Stimulated activated CD4-positive, alpha-beta T cell treated with anti-CD3 and anti-CD28 coated beads, Interleukin-4, amount 100 ng/mL, for 48 hours (primary cell): ENCODE measurements around the gene POLR1F.

ENCODE experiments used
- DNase-seq, 2 donors: peaks; one replicate each; pipeline ENCODE4 v3.0.0-alpha.2; 2020; ENCODE audit warnings: low read depth in 2 of 2

POLR1F gene

DNA sequence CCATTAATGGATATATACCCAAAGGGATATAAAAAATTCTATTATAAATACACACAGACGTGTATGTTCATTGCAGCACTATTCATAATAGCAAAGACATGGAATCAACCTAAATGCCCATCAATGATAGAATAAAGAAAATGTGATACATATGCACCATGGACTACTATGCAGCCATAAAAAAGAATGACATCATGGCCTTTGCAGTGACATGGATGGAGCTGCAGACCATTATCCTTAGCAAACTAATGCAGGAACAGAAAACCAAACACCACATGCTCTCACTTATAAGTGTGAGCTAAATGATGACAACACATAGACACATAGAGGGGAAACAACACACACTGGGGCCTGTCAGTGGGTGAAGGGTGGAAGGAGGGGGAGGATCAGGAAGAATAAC lies 33.0 kb downstream of the POLR1F start:
- DNase-seq, result no peak

DNA sequence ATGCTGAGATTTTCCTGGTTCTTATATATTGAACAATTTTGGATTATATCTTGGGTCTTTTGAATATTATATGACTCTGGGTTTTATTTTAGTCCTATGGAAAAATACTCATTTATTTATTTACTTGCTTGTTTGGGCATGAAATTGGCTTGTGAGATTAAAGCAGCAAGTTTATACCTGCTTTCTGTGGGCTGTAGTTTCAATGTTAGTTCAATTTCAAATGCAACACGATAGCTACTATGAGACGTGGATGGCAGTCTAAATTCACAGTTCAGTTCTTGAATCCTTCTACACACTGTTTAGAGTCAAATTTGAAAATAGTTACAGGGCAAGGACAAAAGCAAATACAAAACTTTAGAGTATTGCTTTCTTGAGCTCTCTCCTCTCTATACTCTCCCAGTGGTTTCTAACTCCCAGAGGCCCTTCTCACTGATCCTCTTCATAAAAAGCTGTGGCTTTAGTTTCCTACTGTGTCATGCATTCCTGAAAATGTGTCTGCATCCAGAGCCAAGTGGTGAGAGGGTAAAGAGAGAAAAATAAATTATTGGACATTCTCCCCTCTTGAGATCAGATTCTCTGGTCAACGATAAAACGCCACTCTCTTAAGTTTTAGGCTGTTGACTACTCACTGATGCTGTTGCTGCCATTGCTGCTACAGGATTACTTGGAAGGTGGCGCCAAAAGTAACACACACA lies 34.4 kb downstream of the POLR1F start:
- DNase-seq, result no peak

DNA sequence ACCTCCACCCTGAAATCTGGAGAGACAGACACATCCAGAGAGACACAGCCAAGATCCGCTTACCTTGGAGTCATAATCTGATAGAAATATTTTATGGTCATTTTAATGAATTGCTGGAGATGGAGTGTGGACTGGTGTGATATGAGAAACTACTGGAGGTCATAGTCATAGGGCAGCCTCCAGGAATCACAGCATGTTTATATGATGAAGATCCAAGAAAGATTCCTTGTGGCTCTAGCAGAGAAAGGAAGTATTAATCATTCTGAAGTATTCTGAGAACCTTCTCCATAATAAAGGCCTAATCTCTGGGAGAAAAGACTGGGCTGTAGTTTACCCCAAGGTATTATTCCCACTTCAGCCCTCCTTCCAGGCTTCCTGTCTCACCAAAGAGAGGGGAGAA lies 38.0 kb downstream of the POLR1F start:
- DNase-seq, result no peak

DNA sequence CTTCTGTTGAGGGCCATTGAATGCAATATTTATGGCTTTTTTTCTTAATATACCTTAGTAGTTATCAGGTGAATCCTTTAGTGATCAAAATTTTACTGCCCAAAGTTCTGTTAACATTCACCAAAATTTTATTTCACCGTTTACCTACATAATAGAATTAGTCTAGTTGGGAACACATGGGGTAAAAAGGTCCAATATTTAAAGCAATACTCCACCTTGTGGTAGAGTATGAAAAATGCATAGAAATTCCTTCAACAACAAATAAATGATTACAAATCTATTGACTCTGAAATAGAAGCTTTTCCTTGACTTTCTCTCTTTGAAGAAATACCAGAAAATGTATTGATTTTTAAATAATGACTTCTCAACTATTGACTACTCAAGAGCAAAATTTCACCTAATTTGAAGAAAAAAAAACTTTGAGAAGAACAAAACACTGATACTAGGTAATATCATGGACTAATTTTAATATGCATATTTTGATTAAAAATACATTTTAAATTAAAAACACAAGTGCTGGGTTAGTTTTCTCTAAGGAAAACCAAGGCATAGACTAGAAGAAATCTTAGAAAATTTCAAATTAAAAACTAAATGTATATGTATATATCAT lies 43.3 kb downstream of the POLR1F start:
- DNase-seq, result no peak

DNA sequence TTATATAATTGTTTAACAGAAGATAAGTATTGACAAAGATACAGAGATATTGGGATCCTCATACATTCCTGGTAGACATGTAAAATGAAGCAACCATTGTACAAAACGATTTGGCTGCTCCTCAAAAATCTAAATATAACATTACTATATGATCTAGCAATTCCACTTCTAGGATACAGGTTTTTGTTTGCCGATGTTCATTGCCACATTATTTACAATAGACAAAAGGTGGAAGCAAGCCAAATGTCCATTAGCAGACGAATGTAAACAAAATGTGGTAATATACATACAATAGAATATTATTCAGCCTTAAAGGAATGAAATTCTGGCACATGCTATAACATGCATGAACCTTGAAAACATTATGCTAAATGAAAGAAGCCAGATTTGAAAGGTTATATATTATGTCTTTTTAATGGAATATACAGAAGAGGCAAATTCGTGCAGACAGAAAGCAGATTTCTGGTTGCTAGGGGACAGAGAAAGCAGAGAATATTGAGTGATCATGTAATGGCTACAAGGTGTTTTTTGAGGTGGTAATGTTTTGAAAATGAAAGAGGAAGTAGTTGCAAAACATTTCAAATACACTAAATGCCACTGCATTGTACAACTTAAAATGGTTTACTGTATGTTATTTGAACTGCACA lies 44.9 kb downstream of the POLR1F start:
- DNase-seq, result no peak

DNA sequence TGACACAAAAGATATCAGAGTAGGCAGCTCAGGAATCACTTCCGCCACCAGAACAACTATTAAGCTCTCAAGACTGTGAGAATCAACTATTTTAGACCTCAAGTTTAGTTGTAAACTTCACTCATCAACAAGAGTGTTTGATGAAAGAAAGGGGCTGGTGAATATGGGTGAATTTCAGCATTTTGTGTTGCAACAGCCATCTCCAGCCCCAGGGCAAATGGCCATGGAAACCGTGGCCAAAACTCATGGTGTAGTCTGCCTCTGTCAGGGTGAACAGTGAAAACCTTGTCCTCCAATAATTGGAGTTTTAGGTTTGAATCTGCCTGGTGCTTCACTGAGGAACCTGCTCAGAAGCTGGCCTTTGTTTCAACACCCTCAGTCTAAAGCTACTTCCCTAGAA lies 60.0 kb downstream of the POLR1F start:
- DNase-seq, result no peak
